ENCODE results near the gene MYT1.
"Not testable (repeated sequence)": the region's sequence is repeated elsewhere in the genome, so short reads cannot be mapped to it uniquely, and the experiment has no call there.

MYT1 gene

GRCh38 chr20:64269604-64270411, 105.6 kb downstream of the MYT1 start:
- TF ChIP-seq POLR2A (IDR thresholded peaks at IDR 0.05; ENCODE audit: low read depth, low read length) = no peak
- FAIRE-seq (no peak), DNase-seq (ENCODE audit: insufficient read length, low spot score) (no peak)

GRCh38 chr20:64271636-64272035, 107.4 kb downstream of the MYT1 start:
- no peak for TF ChIP-seq POLR2A (IDR thresholded peaks at IDR 0.05; ENCODE audit: low read depth, low read length)
- no peak for DNase-seq (ENCODE audit: insufficient read length, low spot score)
- no peak for FAIRE-seq

GRCh38 chr20:64273109-64273508, 108.9 kb downstream of the MYT1 start:
- FAIRE-seq = no peak
- DNase-seq (ENCODE audit: insufficient read length, low spot score) = no peak
- no peak for TF ChIP-seq POLR2A (IDR thresholded peaks at IDR 0.05; ENCODE audit: low read depth, low read length)

- FAIRE-seq (no peak), DNase-seq (ENCODE audit: insufficient read length, low spot score) (no peak)
- TF ChIP-seq POLR2A (IDR thresholded peaks at IDR 0.05; ENCODE audit: low read depth, low read length) = no peak
Observed at GRCh38 chr20:64276817-64277216, 112.6 kb downstream of the MYT1 start.

- FAIRE-seq (no peak), DNase-seq (ENCODE audit: insufficient read length, low spot score) (no peak)
- TF ChIP-seq POLR2A (IDR thresholded peaks at IDR 0.05; ENCODE audit: low read depth, low read length) = no peak
Observed at GRCh38 chr20:64277571-64278316, 113.5 kb downstream of the MYT1 start.

- no peak for TF ChIP-seq POLR2A (IDR thresholded peaks at IDR 0.05; ENCODE audit: low read depth, low read length)
- FAIRE-seq = no peak
- DNase-seq (ENCODE audit: insufficient read length, low spot score) = no peak
Observed at GRCh38 chr20:64278317-64278681, 114.0 kb downstream of the MYT1 start.

GRCh38 chr20:64279826-64280459, 115.7 kb downstream of the MYT1 start:
- FAIRE-seq (no peak), DNase-seq (ENCODE audit: insufficient read length, low spot score) (no peak)
- no peak for TF ChIP-seq POLR2A (IDR thresholded peaks at IDR 0.05; ENCODE audit: low read depth, low read length)

GRCh38 chr20:64280460-64280843, 116.2 kb downstream of the MYT1 start:
- no peak for TF ChIP-seq POLR2A (IDR thresholded peaks at IDR 0.05; ENCODE audit: low read depth, low read length)
- no peak for DNase-seq (ENCODE audit: insufficient read length, low spot score)
- FAIRE-seq = no peak

- FAIRE-seq (no peak), DNase-seq (ENCODE audit: insufficient read length, low spot score) (no peak)
- no peak for TF ChIP-seq POLR2A (IDR thresholded peaks at IDR 0.05; ENCODE audit: low read depth, low read length)
Observed at GRCh38 chr20:64283646-64284045, 119.4 kb downstream of the MYT1 start.

- not testable (repeated sequence) for FAIRE-seq; DNase-seq (ENCODE audit: insufficient read length, low spot score)
Observed at GRCh38 chr20:64285579-64286446, 121.6 kb downstream of the MYT1 start.

- DNase-seq (ENCODE audit: insufficient read length, low spot score); FAIRE-seq: not testable (repeated sequence)
Observed at GRCh38 chr20:64286447-64287263, 122.4 kb downstream of the MYT1 start.

- not testable (repeated sequence) for DNase-seq (ENCODE audit: insufficient read length, low spot score); FAIRE-seq
Observed at GRCh38 chr20:64287264-64287590, 123.0 kb downstream of the MYT1 start.

Measured in H54 (cell line).